Neutrophil (primary cell): ENCODE data around the gene CHN2.

Source experiments
- H3K27ac ChIP-seq: fragments of 200-600 bp; sonication (generic); 2 replicates; pipeline ENCODE4 v1.5.1; 2016; ENCODE audit warnings: mild to moderate bottlenecking, moderate library complexity
- H3K27me3 ChIP-seq: fragments of 200-600 bp; sonication (generic); 2 replicates; pipeline ENCODE4 v1.6.0; 2016; ENCODE audit warnings: mild to moderate bottlenecking
- H3K36me3 ChIP-seq: fragments of 200-600 bp; sonication (generic); 2 replicates; pipeline ENCODE4 v1.5.1; 2017
- H3K4me1 ChIP-seq, 2 experiments: fragments of 200-600 bp in 1 of 2; sonication (generic) in 1 of 2; 1 replicate in 1 of 2; 2 replicates in 1 of 2; pipeline versions ENCODE4 v1.5.1 to v1.6.1; 2013 to 2016; ENCODE audit warnings: low read depth in 1 of 2, low read length in 1 of 2, mild to moderate bottlenecking in 1 of 2, moderate library complexity in 1 of 2; ENCODE audit not compliant: control insufficient read depth in 1 of 2, insufficient read depth in 1 of 2
- H3K4me3 ChIP-seq, 2 experiments: fragments of 200-600 bp in 1 of 2; sonication (generic) in 1 of 2; 1 replicate in 1 of 2; 2 replicates in 1 of 2; pipeline ENCODE4 v1.5.1; 2013 to 2016; ENCODE audit warnings: low read depth in 1 of 2, low read length in 1 of 2, mild to moderate bottlenecking in 1 of 2, moderate library complexity in 1 of 2
- H3K9me3 ChIP-seq: fragments of 200-600 bp; sonication (generic); 2 replicates; pipeline ENCODE4 v1.5.1; 2016
- CTCF ChIP-seq: fragments of 200-600 bp; sonication (generic); IDR thresholded peaks from 2 replicates; pipeline ENCODE4 v1.5.1; 2016; ENCODE audit warnings: antibody characterized with exemption

The CHN2 gene

GRCh38 chr7:29454899-29455451 is 260.4 kb downstream of the CHN2 start:
- Histone ChIP-seq H3K4me1 (no peaks in the 10 kb centered on the region), H3K27ac (no peak overlapping the region), H3K4me3 (no peak overlapping the region), H3K27me3 (no peaks in the 10 kb centered on the region), H3K36me3 (no peaks in the 10 kb centered on the region), H3K9me3 (no peaks in the 10 kb centered on the region)
- no peak for TF ChIP-seq CTCF

- no peak overlapping the region for H3K27ac ChIP-seq
Observed at GRCh38 chr7:29457141-29457561, 262.6 kb downstream of the CHN2 start.

DNA sequence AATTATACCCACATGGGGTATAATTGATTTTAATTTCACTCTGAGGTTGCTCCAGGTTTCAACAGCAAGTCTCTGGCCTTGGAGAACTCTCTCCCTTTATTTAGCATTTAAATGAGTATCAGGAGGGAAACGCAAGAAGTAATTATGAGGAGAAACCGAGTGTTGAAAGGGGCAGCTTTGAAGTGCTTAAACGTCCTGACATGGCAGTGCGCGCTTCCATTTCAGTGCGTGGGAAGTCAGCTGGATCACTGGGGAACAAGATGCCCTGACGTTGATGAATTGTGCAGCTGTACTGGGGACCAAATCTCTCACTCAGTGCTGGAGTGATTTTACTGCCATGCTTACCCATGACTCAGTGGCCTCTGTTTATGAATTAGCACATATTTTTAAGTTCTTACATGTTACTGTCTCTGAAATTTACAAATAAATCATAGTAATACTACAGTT is 263.0 kb downstream of the CHN2 start:
- no peak for TF ChIP-seq CTCF
- H3K27me3 ChIP-seq, result no peaks in the 10 kb centered on the region
- no peak overlapping the region for H3K27ac ChIP-seq
- H3K9me3 ChIP-seq, result no peaks in the 10 kb centered on the region
- H3K36me3 ChIP-seq, result no peaks in the 10 kb centered on the region
- H3K4me1 ChIP-seq, result no peaks in the 10 kb centered on the region
- no peak overlapping the region for H3K4me3 ChIP-seq

More at GRCh38 chr7:29457141-29457561, 262.6 kb downstream of the CHN2 start:
- TF ChIP-seq CTCF, result no peak
- Histone ChIP-seq H3K4me1 (no peaks in the 10 kb centered on the region), H3K9me3 (no peaks in the 10 kb centered on the region), H3K4me3 (no peak overlapping the region), H3K36me3 (no peaks in the 10 kb centered on the region), H3K27me3 (no peaks in the 10 kb centered on the region)

GRCh38 chr7:29458933-29459332 is 264.4 kb downstream of the CHN2 start:
- TF ChIP-seq CTCF, result no peak
- Histone ChIP-seq H3K4me1 (no peaks in the 10 kb centered on the region), H3K4me3 (no peak overlapping the region), H3K36me3 (no peaks in the 10 kb centered on the region), H3K27ac (no peak overlapping the region), H3K27me3 (no peaks in the 10 kb centered on the region), H3K9me3 (no peaks in the 10 kb centered on the region)

DNA sequence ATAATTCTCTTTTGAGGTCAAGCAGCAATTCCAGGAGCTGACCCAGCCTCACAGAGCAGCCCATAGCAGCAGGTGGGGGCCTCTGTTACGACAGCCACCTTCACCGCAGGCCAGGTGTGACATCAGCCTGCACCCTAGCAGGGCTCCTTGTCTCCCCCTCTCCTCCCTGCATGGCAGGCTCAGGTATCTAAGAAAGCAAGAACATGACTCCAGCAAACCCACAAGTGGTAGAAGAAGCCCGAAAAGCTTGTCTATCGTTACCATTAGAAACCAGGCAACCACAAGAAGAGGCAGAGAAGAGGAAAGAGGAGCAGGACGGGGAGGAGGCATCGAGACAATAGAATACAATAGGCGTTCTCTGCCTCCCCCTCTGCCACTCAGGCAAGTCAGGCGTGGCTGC is 265.0 kb downstream of the CHN2 start:
- Histone ChIP-seq H3K9me3 (no peaks in the 10 kb centered on the region), H3K36me3 (no peaks in the 10 kb centered on the region), H3K4me3 (no peak overlapping the region), H3K4me1 (no peaks in the 10 kb centered on the region), H3K27me3 (no peaks in the 10 kb centered on the region), H3K27ac (no peak overlapping the region)
- no peak for TF ChIP-seq CTCF

GRCh38 chr7:29461996-29462395 is 267.4 kb downstream of the CHN2 start:
- no peaks in the 10 kb centered on the region for H3K9me3 ChIP-seq
- no peak for TF ChIP-seq CTCF
- H3K27ac ChIP-seq, result no peak overlapping the region

More at GRCh38 chr7:29461996-29462395, 267.4 kb downstream of the CHN2 start:
- H3K4me1 ChIP-seq, result peaks cover 0 to 2% of the 10 kb centered on the region in 2 experiments
- no peak overlapping the region for H3K4me3 ChIP-seq
- H3K27me3 ChIP-seq, result no peaks in the 10 kb centered on the region
- no peaks in the 10 kb centered on the region for H3K36me3 ChIP-seq
